NT2/D1 (cell line): Measurements from ENCODE around the gene FUT3.

Experiments used
- SUZ12 ChIP-seq: IDR thresholded peaks from 2 replicates; pipeline ENCODE4 v1.6.1; 2011; ENCODE audit not compliant: insufficient read length, insufficient read depth; ENCODE audit errors: extremely low read depth
- YY1 ChIP-seq: IDR thresholded peaks from 2 replicates; pipeline ENCODE4 v1.6.1; 2011; ENCODE audit not compliant: insufficient read length, insufficient read depth
- ZNF274 ChIP-seq: IDR thresholded peaks from 2 replicates; pipeline ENCODE4 v1.6.1; 2011; ENCODE audit warnings: mild to moderate bottlenecking, low read depth, low read length

- no peak for TF ChIP-seq ZNF274
- no peak for TF ChIP-seq YY1
- no peak for TF ChIP-seq SUZ12
Observed at GRCh38 chr19:5818594-5818993, 32.7 kb downstream of the FUT3 start.
